Adrenal gland (tissue), 5 donors: ENCODE results near the gene CNTN5.

ENCODE experiments used
- POLR2A ChIP-seq, 2 donors: fragments of 450-650 bp; IDR thresholded peaks; one replicate each; pipeline ENCODE4 v1.6.1; 2017; ENCODE audit warnings: antibody characterized with exemption in 2 of 2, mild to moderate bottlenecking in 2 of 2, moderate library complexity in 1 of 2
- TF ChIP-seq, protein P1 (sequence below), 6 experiments: fragments of 450-650 bp in 4 of 6; fragments of 200-600 bp in 2 of 6; sonication (generic) in 1 of 6; IDR thresholded peaks; 1 replicate in 5 of 6; 2 replicates in 1 of 6; pipeline versions ENCODE4 v1.5.1 to v1.8.0; 2016 to 2021; ENCODE audit warnings: antibody characterized with exemption in 6 of 6, mild to moderate bottlenecking in 2 of 6, moderate library complexity in 1 of 6
- donor health status: DM: no; HTN: no; CAD: no.

DNA sequence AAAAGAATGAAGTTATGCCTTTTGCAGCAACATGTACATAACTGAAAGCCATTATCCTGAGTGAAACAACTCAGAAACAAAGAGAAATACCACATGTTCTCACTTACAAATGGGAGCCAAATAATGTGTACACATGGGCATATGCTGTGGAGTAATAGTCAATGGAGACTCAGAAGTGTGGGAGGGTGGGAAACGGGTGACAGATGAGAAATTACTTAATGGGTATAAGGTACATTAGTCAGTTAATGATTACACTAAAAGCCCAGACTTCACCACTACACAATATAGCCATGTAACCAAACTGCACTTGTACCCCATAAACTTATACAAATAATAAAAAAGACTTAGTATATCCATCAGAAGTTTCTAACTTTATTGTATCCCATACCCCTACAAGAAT, 992.3 kb downstream of the CNTN5 start:
- TF ChIP-seq, protein P1, sequence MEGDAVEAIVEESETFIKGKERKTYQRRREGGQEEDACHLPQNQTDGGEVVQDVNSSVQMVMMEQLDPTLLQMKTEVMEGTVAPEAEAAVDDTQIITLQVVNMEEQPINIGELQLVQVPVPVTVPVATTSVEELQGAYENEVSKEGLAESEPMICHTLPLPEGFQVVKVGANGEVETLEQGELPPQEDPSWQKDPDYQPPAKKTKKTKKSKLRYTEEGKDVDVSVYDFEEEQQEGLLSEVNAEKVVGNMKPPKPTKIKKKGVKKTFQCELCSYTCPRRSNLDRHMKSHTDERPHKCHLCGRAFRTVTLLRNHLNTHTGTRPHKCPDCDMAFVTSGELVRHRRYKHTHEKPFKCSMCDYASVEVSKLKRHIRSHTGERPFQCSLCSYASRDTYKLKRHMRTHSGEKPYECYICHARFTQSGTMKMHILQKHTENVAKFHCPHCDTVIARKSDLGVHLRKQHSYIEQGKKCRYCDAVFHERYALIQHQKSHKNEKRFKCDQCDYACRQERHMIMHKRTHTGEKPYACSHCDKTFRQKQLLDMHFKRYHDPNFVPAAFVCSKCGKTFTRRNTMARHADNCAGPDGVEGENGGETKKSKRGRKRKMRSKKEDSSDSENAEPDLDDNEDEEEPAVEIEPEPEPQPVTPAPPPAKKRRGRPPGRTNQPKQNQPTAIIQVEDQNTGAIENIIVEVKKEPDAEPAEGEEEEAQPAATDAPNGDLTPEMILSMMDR (IDR thresholded peaks at IDR 0.05) = no peak
- TF ChIP-seq POLR2A (IDR thresholded peaks at IDR 0.05) = no peak
